Muscle of back (tissue), 11 donors: ENCODE data around the gene TBC1D5. TPM values are rescaled to one million over a fixed set of nuclear protein-coding genes. Genes with fewer than 3 reads are reported as not detected.

Experiments used
- DNase-seq, 3 donors: peaks; one replicate each; pipeline versions ENCODE4 v3.0.0 to v3.0.0-alpha.2; 2013
- polyA plus RNA-seq, 10 donors: library from polyadenylated mRNA; unstranded; fragments of 120-200 nt; gene quantifications; one replicate each; pipeline ENCODE4 v1.2.1, GENCODE V29; 2013; ENCODE audit not compliant: insufficient read length in 10 of 10

The TBC1D5 gene
- polyA plus RNA-seq, 10 donors, result 25.5 to 37.7 (median 32.2) TPM

GRCh38 chr3:17179381-17180205 is 562.8 kb downstream of the TBC1D5 start:
- peak in 2 of 3 donors; percentile 15 to 38 for DNase-seq

GRCh38 chr3:17176757-17177156 is 565.7 kb downstream of the TBC1D5 start:
- no peak for DNase-seq

- peak in 1 of 3 donors; percentile 76 for DNase-seq
These were observed 567.1 kb downstream of the TBC1D5 start for GRCh38 chr3:17175187-17175807.

- no peak for DNase-seq
These were observed 576.1 kb downstream of the TBC1D5 start for GRCh38 chr3:17166369-17166768.

GRCh38 chr3:17162116-17162515 is 580.3 kb downstream of the TBC1D5 start:
- DNase-seq, result no peak

- no peak for DNase-seq
These were observed 581.8 kb downstream of the TBC1D5 start for GRCh38 chr3:17160597-17160996.

- DNase-seq, result no peak
These were observed 583.3 kb downstream of the TBC1D5 start for GRCh38 chr3:17158941-17159682.

- DNase-seq, result peak in 1 of 3 donors; percentile 27
These were observed 584.7 kb downstream of the TBC1D5 start for GRCh38 chr3:17157713-17158112.

- DNase-seq, result no peak
These were observed 585.6 kb downstream of the TBC1D5 start for GRCh38 chr3:17156864-17157263.

GRCh38 chr3:17155951-17156350 is 586.5 kb downstream of the TBC1D5 start:
- no peak for DNase-seq

GRCh38 chr3:17154941-17155340 is 587.5 kb downstream of the TBC1D5 start:
- DNase-seq, result no peak

- no peak for DNase-seq
These were observed 588.2 kb downstream of the TBC1D5 start for GRCh38 chr3:17154221-17154620.

- no peak for DNase-seq
These were observed 589.2 kb downstream of the TBC1D5 start for GRCh38 chr3:17153209-17153608.

- DNase-seq, result peak in 1 of 3 donors; percentile 34
These were observed 590.6 kb downstream of the TBC1D5 start for GRCh38 chr3:17151598-17152373.

- DNase-seq, result no peak
These were observed 593.4 kb downstream of the TBC1D5 start for GRCh38 chr3:17149076-17149475.

- DNase-seq, result no peak
These were observed 597.8 kb downstream of the TBC1D5 start for GRCh38 chr3:17144665-17144993.

- no peak for DNase-seq
These were observed 598.4 kb downstream of the TBC1D5 start for GRCh38 chr3:17143893-17144664.

GRCh38 chr3:17142516-17142915 is 599.9 kb downstream of the TBC1D5 start:
- no peak for DNase-seq

- DNase-seq, result no peak
These were observed 600.7 kb downstream of the TBC1D5 start for GRCh38 chr3:17141699-17142098.

GRCh38 chr3:17140670-17141505 is 601.5 kb downstream of the TBC1D5 start:
- DNase-seq, result no peak
